Suprapubic skin (tissue), 4 donors: ENCODE measurements around the gene KBTBD13.

Experiments used
- CTCF ChIP-seq, 2 donors: fragments of 200-600 bp in 1 of 2; fragments of 450-650 bp in 1 of 2; sonication (generic) in 1 of 2; IDR thresholded peaks; one replicate each; pipeline ENCODE4 v1.5.1; 2016 to 2019; ENCODE audit warnings: antibody characterized with exemption in 2 of 2, mild to moderate bottlenecking in 1 of 2, moderate library complexity in 1 of 2
- EP300 ChIP-seq: sonication (generic); formaldehyde crosslinking; IDR thresholded peaks from one replicate; pipeline ENCODE4 v1.6.1; 2017; ENCODE audit warnings: antibody characterized with exemption
- POLR2A ChIP-seq, 2 donors: fragments of 450-650 bp; IDR thresholded peaks; one replicate each; pipeline ENCODE4 v1.6.1; 2017; ENCODE audit warnings: antibody characterized with exemption in 2 of 2, mild to moderate bottlenecking in 2 of 2, moderate library complexity in 2 of 2
- POLR2AphosphoS5 ChIP-seq, 3 donors: sonication (generic); formaldehyde crosslinking; IDR thresholded peaks; one replicate each; pipeline ENCODE4 v1.6.1; 2017; ENCODE audit warnings: antibody characterized with exemption in 3 of 3

GRCh38 chr15:65089206-65089824 lies 12.8 kb downstream of the KBTBD13 start:
- TF ChIP-seq CTCF (IDR thresholded peaks at IDR 0.05) (no peak), POLR2AphosphoS5 (IDR thresholded peaks at IDR 0.05) (no peak), POLR2A (IDR thresholded peaks at IDR 0.05) (no peak), EP300 (no peak)
